ENCODE measurements around the gene FAM89B.

Gene FAM89B

GRCh38 chr11:65613091-65613928, 41.0 kb downstream of the FAM89B start:
- no peak for DNase-seq

GRCh38 chr11:65615229-65615949, 43.1 kb downstream of the FAM89B start, which contains the start of gene PCNX3:
TSS of gene PCNX3 (plus strand) at chr11:65615776. CDS start at chr11:65616312, 536 bp downstream.
- DNase-seq = peak; percentile 98

- DNase-seq = no peak
These were observed 43.7 kb downstream of the FAM89B start for GRCh38 chr11:65615950-65616574.

GRCh38 chr11:65616575-65617001, 44.2 kb downstream of the FAM89B start:
- DNase-seq = no peak

GRCh38 chr11:65617136-65617850, 45.0 kb downstream of the FAM89B start:
- DNase-seq = no peak

- DNase-seq = no peak
These were observed 45.8 kb downstream of the FAM89B start for GRCh38 chr11:65617990-65618751.

- no peak for DNase-seq
These were observed 46.4 kb downstream of the FAM89B start for GRCh38 chr11:65618763-65619162.

GRCh38 chr11:65619281-65619928, 47.1 kb downstream of the FAM89B start:
- no peak for DNase-seq

- no peak for DNase-seq
These were observed 48.3 kb downstream of the FAM89B start for GRCh38 chr11:65620666-65621065.

GRCh38 chr11:65621460-65621859, 49.1 kb downstream of the FAM89B start:
- DNase-seq = no peak

GRCh38 chr11:65622011-65622410, 49.7 kb downstream of the FAM89B start:
- DNase-seq = no peak

- no peak for DNase-seq
These were observed 50.8 kb downstream of the FAM89B start for GRCh38 chr11:65623177-65623576.
